HL-60 (cell line): ENCODE measurements around the gene ACVR1B.

Source experiments
- DNase-seq, 2 experiments: peaks; one replicate each; pipeline ENCODE4 v3.0.0-alpha.2; 2010 to 2020; ENCODE audit warnings: low read depth in 1 of 2, low spot score in 1 of 2
- H3K27ac ChIP-seq: fragments of 250-450 bp; sonication (Bioruptor Pico); replicated peaks from 2 replicates; pipeline ENCODE4 v1.5.1; 2020; ENCODE audit warnings: mild to moderate bottlenecking, moderate library complexity
- H3K27me3 ChIP-seq: fragments of 250-450 bp; sonication (Bioruptor Pico); 2 replicates; pipeline ENCODE4 v1.5.1; 2021; ENCODE audit warnings: mild to moderate bottlenecking, moderate library complexity; ENCODE audit not compliant: insufficient read depth, poor library complexity, severe bottlenecking
- H3K4me3 ChIP-seq: replicated peaks from 2 replicates; pipeline ENCODE4 v1.5.1; 2011; ENCODE audit warnings: mild to moderate bottlenecking, control low read depth, low read length; ENCODE audit not compliant: insufficient read depth
- CTCF ChIP-seq: IDR thresholded peaks from one replicate; pipeline ENCODE4 v1.5.1; 2011; ENCODE audit warnings: low read length, control low read depth, inconsistent platforms; ENCODE audit not compliant: insufficient read depth
- GABPA ChIP-seq: IDR thresholded peaks from 2 replicates; pipeline ENCODE4 v1.6.1; 2012; ENCODE audit warnings: low read depth
- POLR2AphosphoS5 ChIP-seq: IDR thresholded peaks from 2 replicates; pipeline ENCODE4 v1.6.1; 2012; ENCODE audit warnings: low read depth
- REST ChIP-seq: IDR thresholded peaks from 2 replicates; pipeline ENCODE4 v1.6.1; 2012; ENCODE audit warnings: low read depth; ENCODE audit not compliant: insufficient replicate concordance
- SPI1 ChIP-seq: IDR thresholded peaks from 2 replicates; pipeline ENCODE4 v1.6.1; 2012; ENCODE audit warnings: low read depth, mild to moderate bottlenecking, borderline replicate concordance

The ACVR1B gene

GRCh38 chr12:51954561-51955361, 3.3 kb downstream of the ACVR1B start:
- H3K27me3 ChIP-seq = peaks cover 3% of the 10 kb centered on the region
- TF ChIP-seq CTCF (no peak), POLR2AphosphoS5 (no peak), SPI1 (no peak), GABPA (no peak), REST (no peak)
- H3K27ac ChIP-seq = peak overlapping the region; percentile 10
- no peak overlapping the region for H3K4me3 ChIP-seq
- DNase-seq = peak; percentile 32 to 86

GRCh38 chr12:51955702-51956101, 4.2 kb downstream of the ACVR1B start:
- TF ChIP-seq GABPA (no peak), POLR2AphosphoS5 (no peak), SPI1 (no peak), REST (no peak), CTCF (no peak)
- no peak overlapping the region for H3K4me3 ChIP-seq
- no peak for DNase-seq
- peaks cover 2% of the 10 kb centered on the region for H3K27me3 ChIP-seq
- H3K27ac ChIP-seq = no peak overlapping the region

- no peak for TF ChIP-seq SPI1
- TF ChIP-seq CTCF = no peak
- TF ChIP-seq GABPA = no peak
- TF ChIP-seq POLR2AphosphoS5 = no peak
- TF ChIP-seq REST = no peak
- H3K27ac ChIP-seq = no peak overlapping the region
- no peak for DNase-seq
- no peak overlapping the region for H3K4me3 ChIP-seq
- no peaks in the 10 kb centered on the region for H3K27me3 ChIP-seq
Measured at GRCh38 chr12:51958542-51958941, 7.0 kb downstream of the ACVR1B start.
